Activated CD4-positive, alpha-beta T cell treated with anti-CD3 and anti-CD28 coated beads, Interleukin-2, amount 50 U/mL, for 1 hour (primary cell): ENCODE measurements around the gene INTS1.
"Not testable (repeated sequence)": the region's sequence is repeated elsewhere in the genome, so short reads cannot be mapped to it uniquely, and the experiment has no call there.

ENCODE experiments used
- DNase-seq: peaks from one replicate; pipeline ENCODE4 v3.0.0-alpha.2; 2020

INTS1 gene

DNA sequence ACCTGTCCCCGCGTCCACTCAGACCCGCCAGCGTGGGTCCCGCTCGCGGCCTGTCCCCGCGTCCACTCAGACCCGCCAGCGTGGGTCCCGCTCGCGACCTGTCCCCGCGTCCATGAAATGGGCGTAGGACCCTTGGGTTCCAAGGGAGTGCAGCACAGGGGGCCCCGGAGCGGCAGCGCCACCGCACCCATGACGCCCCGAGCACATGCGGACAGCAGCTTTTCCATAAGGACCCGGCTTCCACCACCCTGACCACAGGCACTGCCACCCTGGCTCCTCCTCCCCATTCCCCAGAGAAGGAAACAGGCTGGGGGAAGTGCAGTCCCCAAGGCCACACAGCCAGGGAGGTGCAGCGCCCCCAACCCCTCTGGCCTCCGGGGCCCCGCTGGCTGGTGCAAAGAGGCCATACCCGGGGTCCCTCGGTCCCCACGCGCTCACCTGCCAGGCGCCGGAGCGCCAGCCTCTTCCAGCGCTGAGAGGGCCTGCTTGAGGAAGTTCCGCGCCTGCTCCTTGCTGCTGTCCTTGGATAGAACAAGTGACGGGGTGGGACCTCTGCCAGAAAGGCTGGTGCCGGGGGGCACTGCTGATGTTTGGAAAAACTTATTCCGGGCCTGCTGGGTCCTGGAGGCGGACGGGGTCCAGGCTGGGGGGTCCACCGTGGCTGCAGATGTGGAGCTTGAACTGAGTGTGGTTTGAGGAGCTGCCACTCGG is 59.8 kb downstream of the INTS1 start:
- DNase-seq: no peak

DNA sequence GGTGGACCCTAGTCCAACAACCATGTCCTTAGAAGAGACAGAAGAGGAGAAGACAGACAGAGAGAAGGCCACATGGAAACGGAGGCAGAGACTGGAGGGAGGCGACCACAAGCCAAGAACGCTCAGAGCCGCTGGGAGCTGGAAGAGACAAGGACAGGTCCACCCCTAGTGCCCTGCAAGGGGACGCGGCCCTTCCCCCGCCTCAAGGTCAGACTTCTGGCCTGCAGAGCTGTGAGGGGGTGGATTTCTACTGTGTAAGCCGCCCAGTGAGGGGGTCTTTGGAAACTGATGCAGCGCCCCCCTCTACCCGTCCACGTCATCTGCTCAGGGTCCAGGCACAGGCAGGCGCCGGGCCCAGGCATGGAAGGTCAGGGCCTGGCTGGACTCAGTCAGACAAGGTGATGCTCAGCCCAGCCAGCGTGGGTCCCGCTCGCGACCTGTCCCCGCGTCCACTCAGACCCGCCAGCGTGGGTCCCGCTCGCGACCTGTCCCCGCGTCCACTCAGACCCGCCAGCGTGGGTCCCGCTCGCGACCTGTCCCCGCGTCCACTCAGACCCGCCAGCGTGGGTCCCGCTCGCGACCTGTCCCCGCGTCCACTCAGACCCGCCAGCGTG is 60.5 kb downstream of the INTS1 start:
- DNase-seq: not testable (repeated sequence)

DNA sequence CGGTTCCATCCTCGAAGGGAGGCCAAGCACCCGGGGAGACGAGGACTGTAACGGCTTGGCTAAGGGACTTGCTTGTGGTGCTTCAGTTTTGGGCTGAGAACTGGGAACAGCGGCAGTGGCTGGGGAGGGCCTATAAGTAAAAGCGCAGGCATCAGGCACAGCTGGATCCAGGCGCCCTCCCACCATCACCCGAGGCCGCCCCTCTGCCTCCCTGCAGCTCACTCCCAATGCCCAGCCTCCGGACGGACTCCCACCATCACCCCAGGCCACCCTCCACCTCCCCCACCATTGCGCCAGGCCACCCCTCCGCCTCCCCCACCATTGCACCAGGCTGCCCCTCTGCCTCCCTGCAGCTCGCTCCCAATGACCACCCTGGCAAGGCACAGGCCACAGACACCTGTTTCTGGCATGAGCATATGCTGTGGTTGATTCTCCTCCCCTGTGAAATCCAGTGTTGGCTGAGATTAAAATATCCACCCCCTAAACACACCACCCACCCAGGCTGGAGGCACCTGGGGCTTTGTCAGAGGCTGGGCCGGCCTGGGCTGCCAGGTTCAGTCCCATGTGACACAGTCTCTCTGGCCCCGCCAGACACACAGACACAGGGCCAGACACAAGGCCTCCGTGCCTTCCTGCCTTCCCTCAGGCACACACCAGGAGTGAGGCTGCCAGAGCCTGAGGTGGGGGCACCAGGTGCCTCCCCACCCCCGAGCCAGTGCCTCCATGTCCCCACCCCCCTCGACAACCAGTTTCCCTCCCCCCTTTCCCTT is 61.6 kb downstream of the INTS1 start:
- DNase-seq: no peak

DNA sequence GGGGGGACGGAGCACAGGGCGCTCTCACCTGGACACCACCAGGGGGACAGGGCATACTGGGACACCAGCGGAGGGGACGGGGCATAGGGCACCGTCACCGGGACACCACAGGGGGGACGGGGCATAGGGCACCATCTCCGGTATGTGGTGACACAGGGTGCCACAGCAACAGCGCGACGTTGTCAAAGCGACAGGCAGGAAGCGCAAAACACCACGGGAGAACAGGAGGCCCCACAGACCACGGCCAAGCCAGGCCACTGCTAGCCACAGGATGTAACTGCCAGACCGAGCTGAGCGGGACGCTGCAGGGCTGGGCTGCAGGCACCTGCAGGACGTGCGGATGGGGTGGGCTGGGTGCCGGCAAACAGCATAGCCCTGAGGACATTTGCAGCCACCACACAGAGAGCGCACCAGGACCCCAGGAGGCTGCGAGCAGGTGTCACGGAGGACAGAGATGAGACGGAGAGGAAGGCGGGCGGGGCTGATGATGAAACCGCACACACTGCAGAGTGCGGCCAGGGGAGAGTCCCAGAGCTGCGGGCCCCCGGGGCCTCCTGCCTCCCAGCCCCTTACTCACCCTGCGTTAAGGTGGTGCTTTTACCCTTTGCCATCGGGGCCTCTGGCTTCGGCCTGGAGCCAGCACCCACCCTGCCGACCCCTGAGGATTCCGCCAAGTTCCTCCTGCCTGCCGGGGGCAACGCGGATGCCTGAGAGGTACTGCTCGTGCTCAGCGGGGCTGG is 62.4 kb downstream of the INTS1 start:
- DNase-seq: no peak

DNA sequence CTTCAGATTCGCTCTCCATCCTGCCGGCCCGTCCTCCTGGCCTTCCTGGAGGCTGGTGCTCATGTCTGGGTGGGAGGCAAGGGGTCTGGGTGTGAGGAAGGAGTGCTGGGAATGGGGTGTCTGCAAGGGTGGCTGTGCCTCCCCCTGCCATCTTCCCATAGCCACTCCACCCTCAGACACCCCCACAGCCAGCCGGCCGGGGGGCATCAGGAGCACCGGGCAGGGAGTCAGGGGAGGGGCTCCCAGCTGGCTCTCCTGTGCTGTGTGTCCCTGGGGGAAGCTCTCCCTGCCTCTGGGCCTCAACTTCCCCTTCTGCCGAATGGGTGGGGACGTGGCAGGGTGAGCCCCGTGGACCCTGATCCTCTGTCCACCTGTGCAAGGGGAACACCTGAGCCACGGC is 63.6 kb downstream of the INTS1 start:
- DNase-seq: no peak

DNA sequence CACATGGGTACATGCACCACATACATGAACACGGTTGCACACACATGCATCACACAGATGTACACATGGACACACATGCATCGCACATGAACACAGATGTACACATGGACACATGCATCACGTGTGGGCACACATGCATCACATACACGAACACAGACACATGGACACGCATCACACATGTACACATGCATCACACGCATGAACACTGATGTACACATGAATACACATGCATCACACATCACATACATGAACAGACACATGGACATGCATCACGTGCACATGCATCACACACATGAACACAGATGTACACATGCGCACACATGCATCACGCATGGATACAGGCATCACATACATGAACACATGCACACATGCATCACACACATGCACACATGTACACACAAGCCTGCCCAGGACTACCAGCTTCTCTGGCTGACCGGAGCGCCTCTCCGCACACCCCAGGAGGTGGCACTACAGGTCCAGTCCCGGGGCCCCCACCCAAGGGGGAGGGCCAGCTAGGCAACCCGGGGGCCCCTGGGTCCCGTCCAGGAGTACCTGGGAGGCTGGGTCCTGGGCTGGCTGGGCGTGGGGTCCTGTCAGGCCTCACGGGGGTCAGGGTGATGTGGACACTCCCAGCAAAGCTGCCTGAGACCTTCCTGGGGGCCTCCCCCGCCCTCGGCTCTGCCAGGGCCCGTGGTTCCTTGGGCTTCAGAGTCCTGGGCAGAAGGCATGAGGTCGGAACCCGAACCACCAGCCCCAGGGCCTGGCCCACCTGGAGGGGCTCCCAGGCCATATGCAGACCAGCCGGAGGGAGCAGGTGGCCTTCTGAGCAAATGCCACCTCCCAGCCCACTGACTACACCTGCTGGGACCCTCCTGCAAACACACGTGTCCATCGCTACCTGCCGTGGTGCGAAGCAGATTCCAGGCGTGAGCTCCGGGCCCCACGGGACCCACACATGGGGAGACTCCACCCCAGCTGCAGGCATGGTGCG is 64.5 kb downstream of the INTS1 start:
- no peak for DNase-seq

DNA sequence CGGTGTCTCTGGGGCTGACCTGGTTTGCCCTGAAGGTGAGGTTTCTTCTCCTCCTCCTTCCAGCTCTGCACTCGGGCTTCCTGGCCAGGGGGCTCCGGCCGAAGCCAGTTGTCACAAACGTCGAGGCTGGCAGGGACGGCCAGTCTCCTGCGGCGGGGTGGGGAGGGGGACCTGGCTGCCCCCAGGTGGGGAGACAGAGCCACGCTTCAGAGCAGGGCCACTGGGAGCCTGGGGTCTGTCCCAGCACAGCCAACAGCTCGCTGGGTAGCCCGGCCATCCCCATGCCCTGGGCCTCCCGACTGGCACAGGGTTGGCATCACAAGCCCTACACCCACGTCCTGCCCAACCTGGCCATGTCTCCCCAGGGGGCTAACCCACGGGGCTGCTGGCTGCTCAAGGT is 65.4 kb downstream of the INTS1 start:
- no peak for DNase-seq

DNA sequence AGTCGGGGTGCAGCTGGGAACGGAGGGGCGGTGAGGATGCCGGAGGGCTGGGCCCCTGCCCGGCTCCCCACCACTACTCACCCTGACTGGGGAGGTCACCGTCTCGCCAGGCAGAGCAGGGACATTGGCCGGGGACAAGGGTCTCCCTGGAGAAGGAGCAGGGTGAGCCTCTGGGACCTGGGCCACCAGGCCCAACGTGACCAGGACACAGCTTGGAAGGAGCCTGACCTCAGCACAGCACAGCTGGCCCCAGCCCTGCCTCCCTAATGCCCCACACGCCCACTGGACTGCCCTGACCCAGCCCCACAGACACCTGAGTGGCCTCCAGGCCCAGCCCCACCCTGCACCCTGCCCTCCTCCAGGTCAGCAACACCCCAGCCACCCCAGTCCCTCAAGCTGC is 66.0 kb downstream of the INTS1 start:
- no peak for DNase-seq

DNA sequence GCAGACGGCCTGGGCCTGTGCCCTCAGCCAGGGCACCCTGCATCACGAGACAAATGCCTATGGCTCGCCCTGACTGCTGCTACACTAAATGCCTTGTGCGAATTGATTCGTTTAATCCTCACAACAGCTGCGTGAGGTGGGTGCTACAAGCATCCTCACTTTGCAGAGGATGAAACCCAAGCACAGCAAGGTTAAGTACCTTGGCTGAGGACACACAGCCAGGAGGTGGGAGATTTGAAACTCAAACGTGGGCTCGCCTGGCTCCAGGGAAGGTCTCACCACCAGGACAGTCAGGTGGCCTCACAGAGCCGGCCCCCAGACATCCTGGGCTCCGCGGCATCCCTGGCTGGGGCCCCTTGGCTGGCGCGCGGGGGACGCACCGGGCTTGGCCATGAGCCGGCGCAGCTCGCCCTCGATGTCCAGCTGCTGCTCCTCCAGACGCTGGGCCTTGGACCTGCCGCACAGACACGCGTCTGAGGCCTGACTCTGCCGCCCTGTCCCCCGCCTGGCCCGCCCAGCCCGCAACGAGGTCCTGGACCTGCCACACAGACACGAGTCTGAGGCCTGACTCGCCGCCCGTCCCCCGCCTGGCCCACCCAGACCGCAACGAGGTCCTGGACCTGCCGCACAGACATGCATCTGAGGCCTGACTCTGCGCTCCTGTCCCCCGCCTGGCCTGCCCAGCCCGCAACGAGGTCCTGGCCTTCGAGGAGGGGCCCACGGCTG is 66.9 kb downstream of the INTS1 start:
- DNase-seq: no peak

DNA sequence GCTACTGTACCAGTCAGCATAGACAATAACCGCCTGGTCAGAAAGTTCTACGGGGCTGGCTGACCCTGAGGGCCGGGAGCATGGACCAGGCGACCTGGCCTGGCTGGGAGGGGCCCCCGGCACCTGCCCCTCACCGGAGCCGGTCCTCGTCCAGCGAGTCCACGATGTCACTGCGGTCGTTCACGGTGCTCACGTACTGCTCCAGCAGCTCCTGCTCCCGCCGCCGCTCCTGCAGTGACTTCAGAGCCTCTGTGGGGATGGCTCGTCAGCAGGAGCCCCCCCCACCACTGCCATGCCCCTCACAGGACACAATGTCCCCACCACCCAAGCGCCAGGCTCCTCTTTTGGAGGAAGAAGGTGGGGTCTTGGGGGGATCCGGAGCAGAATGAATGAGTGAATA is 67.6 kb downstream of the INTS1 start:
- DNase-seq: no peak

DNA sequence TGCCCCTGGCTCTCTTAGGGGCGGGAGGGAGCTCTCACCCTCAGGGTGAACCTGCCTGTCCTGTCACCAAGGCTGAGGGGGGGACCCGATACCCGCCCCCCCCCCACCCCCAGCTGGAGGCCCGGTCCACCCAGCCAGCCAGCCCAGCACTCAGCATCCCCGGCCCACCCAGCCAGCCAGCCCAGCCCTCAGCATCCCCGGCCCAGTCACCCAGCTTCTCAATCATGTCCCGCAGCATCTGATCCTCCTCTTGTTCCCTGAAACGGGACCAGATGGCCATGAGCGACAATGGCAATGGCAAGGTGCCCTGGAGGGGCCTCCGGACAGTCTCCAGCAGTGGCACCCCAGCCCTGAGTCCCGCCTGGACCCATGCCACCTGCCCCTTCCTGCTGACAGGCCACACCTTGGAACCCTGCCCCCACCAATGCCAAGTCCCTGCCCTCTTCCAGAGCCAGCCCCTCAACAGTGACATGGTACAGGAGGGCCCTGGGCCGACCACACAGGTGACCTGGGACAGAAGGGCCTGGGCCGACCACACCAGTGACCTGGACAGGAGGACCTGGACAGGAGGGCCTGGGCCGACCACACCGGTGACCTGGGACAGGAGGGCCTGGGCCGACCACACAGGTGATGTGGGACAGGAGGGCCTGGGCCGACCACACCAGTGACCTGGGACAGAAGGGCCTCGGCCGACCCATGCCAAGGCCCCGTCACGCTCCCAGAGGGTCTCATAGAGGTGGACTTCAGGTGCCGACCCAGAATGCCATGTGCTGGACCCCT is 69.1 kb downstream of the INTS1 start:
- no peak for DNase-seq

DNA sequence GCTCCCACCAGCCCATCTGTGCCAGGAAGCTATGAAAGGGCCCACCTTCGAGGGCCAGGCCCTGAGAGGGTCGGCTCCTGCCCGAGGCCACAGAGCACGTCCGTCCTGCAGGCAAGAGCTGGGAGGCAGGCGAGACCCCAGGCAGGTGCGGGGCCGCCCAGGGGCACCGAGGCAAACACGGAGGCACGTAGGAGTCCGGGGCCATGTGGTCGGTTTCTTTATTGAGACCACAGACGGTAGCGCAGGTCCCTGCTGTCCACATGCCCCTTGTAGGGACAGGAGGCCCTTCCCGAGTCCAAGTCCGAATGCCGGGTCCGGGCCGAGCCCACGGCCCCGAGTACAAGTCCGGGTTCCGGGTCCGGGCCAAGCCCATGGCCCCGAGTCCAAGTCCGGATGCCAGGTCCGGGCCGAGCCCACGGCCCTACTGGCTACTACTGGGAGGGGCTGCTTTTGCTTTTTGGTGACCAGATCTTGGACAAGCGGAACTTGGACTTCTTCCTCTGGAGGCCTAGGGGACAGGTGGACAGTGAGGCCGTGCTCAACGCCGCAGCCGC is 69.9 kb downstream of the INTS1 start:
- DNase-seq: no peak

DNA sequence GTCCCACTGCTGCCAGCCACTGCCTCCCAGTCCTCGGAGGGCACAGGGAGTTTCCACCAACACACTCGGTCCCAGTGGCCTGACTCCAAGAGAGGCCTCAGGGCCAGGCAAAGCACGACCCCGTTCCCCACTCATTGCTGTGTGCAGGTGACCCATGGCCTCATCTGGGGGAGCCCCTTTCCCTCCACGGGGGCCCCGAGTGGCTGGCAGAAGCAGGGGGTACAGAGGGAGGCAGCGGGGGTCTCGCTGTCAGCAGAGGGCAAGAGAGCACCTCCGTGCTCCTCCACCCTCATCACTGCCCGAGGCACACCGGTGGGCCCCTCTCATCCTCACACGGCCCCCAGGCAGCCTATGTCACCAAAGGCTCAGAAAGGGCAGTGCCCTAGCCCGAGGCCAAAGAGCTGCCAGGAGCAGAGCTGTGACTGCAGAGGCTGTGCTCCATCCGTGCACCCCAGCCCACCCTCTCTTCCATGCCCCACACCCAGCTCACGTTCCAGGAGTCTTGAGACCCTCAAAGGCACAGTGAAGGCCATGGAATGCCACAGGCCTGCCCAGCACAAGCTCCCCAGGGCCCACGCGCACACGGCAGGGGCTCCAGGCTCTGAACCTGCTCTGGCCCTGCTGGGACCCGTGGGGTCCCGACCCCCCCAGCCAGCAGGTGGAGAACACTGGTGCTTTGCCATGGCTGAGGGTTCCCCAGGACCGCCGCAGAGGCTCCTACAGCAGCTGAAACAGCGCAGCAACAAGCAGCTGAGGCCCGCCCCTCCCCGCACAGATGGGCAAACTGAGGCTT is 70.9 kb downstream of the INTS1 start:
- no peak for DNase-seq

DNA sequence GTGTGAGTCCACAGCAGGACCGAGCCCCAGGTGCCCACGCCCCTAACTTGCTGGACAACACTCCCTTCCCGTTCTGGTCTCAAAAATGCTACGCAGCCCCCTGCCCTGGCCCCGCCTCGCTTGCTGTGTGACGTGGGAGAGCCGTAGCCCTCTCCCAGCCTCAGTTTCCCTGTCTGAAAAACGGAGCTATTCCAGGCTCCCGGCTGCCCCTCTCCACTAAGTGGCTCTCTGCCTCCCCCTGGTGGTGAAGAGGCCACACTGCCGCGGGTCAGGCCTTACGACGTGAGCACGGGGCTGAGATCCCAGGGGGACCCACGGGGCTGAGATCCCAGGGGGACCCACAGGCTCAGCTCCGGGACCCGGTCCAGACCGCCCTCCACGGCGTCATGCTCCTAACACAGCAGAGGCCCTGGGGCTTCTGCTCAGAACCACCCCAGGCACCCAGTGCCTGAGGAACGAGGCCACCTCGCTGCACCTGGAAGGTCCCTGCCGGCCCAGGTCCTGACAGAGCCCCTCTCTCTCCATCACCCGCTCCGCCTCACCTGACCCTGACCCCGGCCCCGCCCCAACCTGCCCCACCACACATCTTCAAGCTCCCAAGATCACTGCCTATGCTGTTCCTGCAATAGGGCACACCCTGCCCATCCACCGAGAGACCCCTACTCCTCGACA is 71.6 kb downstream of the INTS1 start:
- DNase-seq: peak; percentile 81

DNA sequence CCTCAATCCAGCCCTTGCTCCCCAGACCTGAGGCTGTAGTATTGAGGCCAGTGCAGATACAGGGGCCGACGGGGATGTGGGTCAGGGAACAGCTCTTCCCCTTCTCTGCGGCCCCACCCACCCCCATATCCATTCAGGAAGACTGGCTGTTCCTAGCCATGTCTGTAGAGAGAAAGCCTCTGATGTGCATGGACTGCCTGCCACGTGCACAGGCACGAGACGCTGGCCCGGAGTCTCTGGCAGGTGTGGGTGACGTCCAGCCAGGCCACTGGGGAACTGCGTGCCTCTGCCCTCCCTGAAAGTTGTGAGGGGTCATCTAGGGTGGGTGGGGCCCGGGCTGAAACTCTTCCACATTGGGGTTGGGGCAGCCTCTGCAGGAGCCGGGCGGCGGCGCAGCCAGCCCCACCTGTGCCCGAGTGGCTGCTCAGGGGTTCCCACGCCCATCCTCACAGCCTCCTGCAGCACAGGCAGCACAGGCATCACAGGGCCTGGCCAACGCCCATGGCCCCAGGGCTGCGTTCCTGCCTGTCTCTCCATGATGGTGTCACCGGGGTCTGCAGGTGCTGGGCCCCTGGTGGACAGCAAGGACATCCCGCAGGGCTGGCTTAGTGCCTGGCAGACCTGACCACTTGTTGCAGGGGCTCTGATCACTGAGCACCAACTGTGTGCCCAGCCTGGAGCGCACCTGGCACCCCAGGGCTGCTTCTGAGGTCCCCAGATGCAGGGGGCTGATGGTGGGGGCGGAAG is 72.4 kb downstream of the INTS1 start:
- no peak for DNase-seq

DNA sequence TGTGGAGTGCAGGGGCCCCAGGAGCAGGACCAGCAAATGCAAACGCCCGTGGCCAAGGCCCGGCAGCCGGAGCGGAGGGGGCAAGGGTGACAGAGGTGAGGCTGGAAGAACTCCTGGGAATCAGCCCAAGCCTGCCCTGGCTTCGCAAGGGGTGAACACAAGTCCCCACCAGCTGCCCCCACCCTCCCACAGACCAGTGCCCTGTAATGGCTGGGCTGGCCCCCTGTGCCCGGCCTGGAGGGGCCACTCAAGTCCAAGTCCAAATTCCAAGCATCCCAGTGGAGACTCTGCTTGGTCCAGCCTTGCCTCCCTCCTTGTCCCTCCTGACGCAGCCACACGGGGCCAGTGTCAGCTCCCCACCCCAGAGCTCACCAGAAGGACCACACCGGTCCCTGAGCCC is 73.0 kb downstream of the INTS1 start:
- no peak for DNase-seq

DNA sequence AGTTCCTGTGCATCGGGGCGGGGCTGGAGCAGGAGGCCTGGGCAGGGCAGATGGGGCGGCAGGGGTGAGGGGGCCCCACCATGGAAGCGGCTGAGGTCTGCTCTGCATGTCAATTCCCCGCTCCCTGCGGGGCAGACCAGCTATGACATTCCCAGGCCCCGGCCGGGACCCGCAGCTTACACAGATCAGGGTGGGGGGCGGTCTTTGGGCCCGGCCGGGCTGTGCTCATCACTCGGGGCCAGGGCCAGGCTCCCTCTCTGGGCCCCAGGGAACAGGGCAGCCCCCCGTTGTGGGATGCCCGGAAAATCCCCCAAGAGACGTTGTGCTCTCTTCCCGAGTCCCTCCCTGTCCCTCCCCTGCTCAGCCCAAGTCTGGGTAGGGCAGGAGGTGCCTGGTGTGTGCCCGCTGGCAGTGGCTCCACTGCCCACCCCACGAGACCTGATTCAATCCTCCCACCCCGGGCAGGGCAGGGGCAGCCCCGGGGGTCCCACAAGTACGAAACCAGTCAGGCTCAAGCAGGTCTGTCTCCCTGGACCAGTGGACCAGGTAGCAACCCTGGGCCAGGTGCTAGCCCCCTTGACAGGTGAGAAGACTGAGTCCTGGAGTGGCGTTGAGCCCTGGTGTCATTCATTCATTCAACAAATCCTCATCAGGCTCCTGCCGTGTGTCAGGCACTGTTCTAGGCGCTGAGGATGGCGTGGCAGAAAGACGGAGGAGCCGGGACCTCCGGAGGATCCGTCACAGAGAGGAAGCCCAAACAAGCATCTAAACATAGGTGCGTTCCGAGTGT is 73.9 kb downstream of the INTS1 start:
- no peak for DNase-seq
